PC-3 (cell line): ENCODE data around the gene MBD6. TPM values are rescaled to one million over a fixed set of nuclear protein-coding genes. Genes with fewer than 3 reads are reported as not detected.

ENCODE experiments used
- ATAC-seq: fragments of 200-7000 bp; cut with Tn5 transposase; 2 replicates; pipeline ENCODE4 v1.9.1; 2020; ENCODE audit warnings: mild to moderate bottlenecking, moderate library complexity
- BruUV-seq: library from RNA; stranded (reverse); fragments of 400-500 nt; replicated peaks from 2 replicates; lab custom pipeline; 2021; lab: Mats Ljungman, UMichigan
- CTCF ChIA-PET: fragments of 300-600 bp; sonication (Branson Sonifier 250); formaldehyde crosslinking; loops from one replicate; lab custom pipeline; 2022; ENCODE audit warnings: antibody characterized with exemption; lab: Charles Lee
- POLR2A ChIA-PET: fragments of 300-600 bp; sonication (Branson Sonifier 250); formaldehyde crosslinking; loops from one replicate; lab custom pipeline; 2022; ENCODE audit warnings: antibody characterized with exemption; ENCODE audit not compliant: unreplicated experiment; lab: Charles Lee
- DNase-seq: peaks from one replicate; pipeline ENCODE4 v3.0.0-alpha.2; 2015
- H2AFZ ChIP-seq: fragments of 300-600 bp; sonication (generic); 2 replicates; pipeline ENCODE4 v1.6.0; 2016; ENCODE audit warnings: antibody characterized with exemption, low read length
- H3F3A ChIP-seq: fragments of 300-600 bp; sonication (generic); one replicate; pipeline ENCODE4 v1.6.0; 2017; ENCODE audit warnings: antibody characterized with exemption, low read length, control low read depth, mild to moderate bottlenecking; ENCODE audit not compliant: unreplicated experiment
- H3K27ac ChIP-seq: fragments of 300-600 bp; sonication (generic); 2 replicates; pipeline ENCODE4 v1.5.1; 2016; ENCODE audit warnings: mild to moderate bottlenecking, low read length
- H3K27me3 ChIP-seq: fragments of 300-600 bp; sonication (generic); 2 replicates; pipeline ENCODE4 v1.6.1; 2016; ENCODE audit warnings: low read length, mixed read lengths
- H3K36me3 ChIP-seq: fragments of 300-600 bp; sonication (generic); 2 replicates; pipeline ENCODE4 v1.6.1; 2016; ENCODE audit warnings: low read depth, mixed run types, low read length, mixed read lengths
- H3K4me1 ChIP-seq: fragments of 300-600 bp; sonication (generic); 2 replicates; pipeline ENCODE4 v1.5.1; 2016; ENCODE audit warnings: low read length; ENCODE audit not compliant: insufficient read depth
- H3K4me2 ChIP-seq: fragments of 300-600 bp; sonication (generic); 2 replicates; pipeline ENCODE4 v1.6.0; 2016; ENCODE audit warnings: low read length
- H3K4me3 ChIP-seq: fragments of 300-600 bp; sonication (generic); 2 replicates; pipeline ENCODE4 v1.5.1; 2016; ENCODE audit warnings: mild to moderate bottlenecking, low read length, mixed read lengths
- H3K79me2 ChIP-seq: fragments of 300-600 bp; sonication (generic); 2 replicates; pipeline ENCODE4 v1.6.1; 2017; ENCODE audit warnings: low read length, mixed read lengths
- H3K9ac ChIP-seq: fragments of 300-600 bp; sonication (generic); 2 replicates; pipeline ENCODE4 v1.6.0; 2016; ENCODE audit warnings: mild to moderate bottlenecking, low read length
- H3K9me2 ChIP-seq: fragments of 300-600 bp; sonication (generic); replicated peaks from 2 replicates; pipeline ENCODE4 v1.6.1; 2016; ENCODE audit warnings: mixed run types, low read length, mixed read lengths
- H3K9me3 ChIP-seq: fragments of 300-600 bp; sonication (generic); 2 replicates; pipeline ENCODE4 v1.6.1; 2016; ENCODE audit warnings: low read length, mixed read lengths
- H4K20me1 ChIP-seq: fragments of 300-600 bp; sonication (generic); 2 replicates; pipeline ENCODE4 v1.6.1; 2016; ENCODE audit warnings: low read length, mixed read lengths
- EZH2 ChIP-seq: fragments of 300-600 bp; sonication (generic); IDR thresholded peaks from one replicate; pipeline ENCODE4 v1.6.1; 2017; ENCODE audit warnings: antibody characterized with exemption, mild to moderate bottlenecking, low read length; ENCODE audit not compliant: unreplicated experiment
- EZH2phosphoT487 ChIP-seq: fragments of 300-600 bp; sonication (generic); IDR thresholded peaks from 2 replicates; pipeline ENCODE4 v1.6.1; 2018; ENCODE audit warnings: mild to moderate bottlenecking, antibody characterized with exemption, low read length, borderline replicate concordance
- intact Hi-C: fragments of 100-400 bp; cut with micrococcal nuclease; formaldehyde crosslinking; loops from 2 replicates; pipeline ENCODE4 v1.9.0; 2023
- total RNA-seq: library from RNA; depleted of rRNA; stranded (reverse); fragments of >200 nt; gene quantifications from 2 replicates; pipeline ENCODE4 v1.2.3, GENCODE V29; 2014
- TF ChIP-seq, protein P1 (sequence below): fragments of 300-600 bp; sonication (generic); conservative IDR thresholded peaks from 2 replicates; pipeline ENCODE4 v1.5.1; 2017; ENCODE audit warnings: antibody characterized with exemption, low read depth, mild to moderate bottlenecking, low read length

MBD6 gene
- total RNA-seq, 1 experiment from 2014 or later: 13.2 TPM

GRCh38 chr12:57528831-57529555 lies 6.4 kb downstream of the MBD6 start:
- CTCF ChIA-PET: no interaction called here

GRCh38 chr12:57529831-57530230 lies 7.2 kb downstream of the MBD6 start:
- Histone ChIP-seq H3K9me2 (no peaks in the 10 kb centered on the region), H3K27ac (no peak overlapping the region), H3K4me1 (peaks cover 1% of the 10 kb centered on the region; the same call in 1 of the 2 replicates), H3K4me3 (no peak overlapping the region), H4K20me1 (no peaks in the 10 kb centered on the region), H3K36me3 (peaks cover 53% of the 10 kb centered on the region), H3F3A (no peaks in the 10 kb centered on the region), H3K4me2 (no peak overlapping the region), H3K9me3 (no peaks in the 10 kb centered on the region), H3K79me2 (peaks cover 6% of the 10 kb centered on the region), H2AFZ (no peak overlapping the region), H3K27me3 (no peaks in the 10 kb centered on the region), H3K9ac (no peak overlapping the region)
- intact Hi-C loops: no loop called here
- POLR2A ChIA-PET: no interaction called here
- BruUV-seq: no TSS peak
- TF ChIP-seq, protein P1, sequence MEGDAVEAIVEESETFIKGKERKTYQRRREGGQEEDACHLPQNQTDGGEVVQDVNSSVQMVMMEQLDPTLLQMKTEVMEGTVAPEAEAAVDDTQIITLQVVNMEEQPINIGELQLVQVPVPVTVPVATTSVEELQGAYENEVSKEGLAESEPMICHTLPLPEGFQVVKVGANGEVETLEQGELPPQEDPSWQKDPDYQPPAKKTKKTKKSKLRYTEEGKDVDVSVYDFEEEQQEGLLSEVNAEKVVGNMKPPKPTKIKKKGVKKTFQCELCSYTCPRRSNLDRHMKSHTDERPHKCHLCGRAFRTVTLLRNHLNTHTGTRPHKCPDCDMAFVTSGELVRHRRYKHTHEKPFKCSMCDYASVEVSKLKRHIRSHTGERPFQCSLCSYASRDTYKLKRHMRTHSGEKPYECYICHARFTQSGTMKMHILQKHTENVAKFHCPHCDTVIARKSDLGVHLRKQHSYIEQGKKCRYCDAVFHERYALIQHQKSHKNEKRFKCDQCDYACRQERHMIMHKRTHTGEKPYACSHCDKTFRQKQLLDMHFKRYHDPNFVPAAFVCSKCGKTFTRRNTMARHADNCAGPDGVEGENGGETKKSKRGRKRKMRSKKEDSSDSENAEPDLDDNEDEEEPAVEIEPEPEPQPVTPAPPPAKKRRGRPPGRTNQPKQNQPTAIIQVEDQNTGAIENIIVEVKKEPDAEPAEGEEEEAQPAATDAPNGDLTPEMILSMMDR: no peak
- TF ChIP-seq EZH2 (no peak), EZH2phosphoT487 (no peak)
- no peak for DNase-seq
- CTCF ChIA-PET: no interaction called here
- no peak for ATAC-seq

More at GRCh38 chr12:57528831-57529555, 6.4 kb downstream of the MBD6 start:
- no peak overlapping the region for H3K9ac ChIP-seq
- POLR2A ChIA-PET: no interaction called here
- no TSS peak for BruUV-seq
- H3K27me3 ChIP-seq: no peaks in the 10 kb centered on the region
- H3K9me3 ChIP-seq: no peaks in the 10 kb centered on the region
- H2AFZ ChIP-seq: no peak overlapping the region
- H3K4me1 ChIP-seq: peaks cover 10% of the 10 kb centered on the region
- no peak overlapping the region for H3K4me3 ChIP-seq
- H3K36me3 ChIP-seq: peaks cover 49% of the 10 kb centered on the region
- no peaks in the 10 kb centered on the region for H3K9me2 ChIP-seq
- H3F3A ChIP-seq: no peaks in the 10 kb centered on the region
- no peaks in the 10 kb centered on the region for H4K20me1 ChIP-seq
- H3K4me2 ChIP-seq: no peak overlapping the region
- H3K79me2 ChIP-seq: peaks cover 14% of the 10 kb centered on the region
- no peak for ATAC-seq
- intact Hi-C loops: no loop called here
- no peak for TF ChIP-seq EZH2phosphoT487
- TF ChIP-seq, protein P1: no peak
- no peak for TF ChIP-seq EZH2
- DNase-seq: no peak
- H3K27ac ChIP-seq: no peak overlapping the region

DNA sequence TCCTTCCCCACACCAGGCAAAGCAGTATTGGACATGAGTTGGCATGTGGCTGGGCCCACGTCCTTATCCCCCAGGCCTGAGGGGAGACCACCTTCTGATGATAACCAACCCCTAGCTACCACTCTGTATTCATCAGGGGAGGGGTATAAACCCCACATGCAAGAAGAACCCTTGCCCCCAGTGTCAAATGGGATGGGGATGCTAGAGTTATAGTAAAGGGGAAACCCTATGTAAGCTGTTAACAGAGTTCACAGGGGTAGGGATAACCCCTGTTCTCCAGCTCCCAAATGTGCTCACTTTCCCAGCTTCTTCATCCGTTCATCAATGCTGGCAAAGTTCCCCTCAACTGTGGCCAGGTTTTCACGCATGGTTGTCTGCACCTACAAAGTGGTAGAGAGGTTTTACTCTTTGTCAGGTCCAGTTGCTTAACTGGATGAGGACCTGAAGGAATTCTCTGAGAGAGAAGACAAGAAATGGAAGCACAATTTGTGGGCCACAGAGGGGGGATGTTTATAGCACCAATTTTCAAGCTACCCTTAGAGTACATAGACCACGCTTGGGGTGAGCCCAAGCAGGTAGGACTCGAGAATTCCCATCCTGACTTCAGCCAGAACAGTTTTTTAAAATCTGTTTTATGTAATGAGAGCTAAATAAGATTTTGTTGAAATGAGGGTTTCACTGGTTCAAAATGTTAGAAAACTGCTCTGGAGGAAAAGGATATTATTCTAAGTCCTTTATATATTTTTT lies 7.9 kb downstream of the MBD6 start:
- H3K27me3 ChIP-seq: no peaks in the 10 kb centered on the region
- H3K4me1 ChIP-seq: no peaks in the 10 kb centered on the region
- no peak overlapping the region for H3K4me2 ChIP-seq
- H3K27ac ChIP-seq: no peak overlapping the region
- no peaks in the 10 kb centered on the region for H3K9me3 ChIP-seq
- POLR2A ChIA-PET: no interaction called here
- H4K20me1 ChIP-seq: no peaks in the 10 kb centered on the region
- TF ChIP-seq EZH2 (no peak), EZH2phosphoT487 (no peak)
- TF ChIP-seq, protein P1: no peak
- no peak overlapping the region for H3K9ac ChIP-seq
- H3K9me2 ChIP-seq: no peaks in the 10 kb centered on the region
- no peak overlapping the region for H2AFZ ChIP-seq
- H3K4me3 ChIP-seq: no peak overlapping the region
- TSS peak; percentile 44 for BruUV-seq
- H3F3A ChIP-seq: no peaks in the 10 kb centered on the region
- H3K36me3 ChIP-seq: peaks cover 58% of the 10 kb centered on the region
- no peak for ATAC-seq
- CTCF ChIA-PET: no interaction called here
- no peak for DNase-seq
- intact Hi-C loops: no loop called here
- H3K79me2 ChIP-seq: no peaks in the 10 kb centered on the region
